ENCODE data around the gene EVI2B. TPM values are rescaled to one million over a fixed set of nuclear protein-coding genes. Genes with fewer than 3 reads are reported as not detected.

EVI2B gene
- total and polyA plus RNA-seq, 2 of the 4 experiments (the other 2 are of a cell fraction) = under 0.01 to 0.17 TPM

DNA sequence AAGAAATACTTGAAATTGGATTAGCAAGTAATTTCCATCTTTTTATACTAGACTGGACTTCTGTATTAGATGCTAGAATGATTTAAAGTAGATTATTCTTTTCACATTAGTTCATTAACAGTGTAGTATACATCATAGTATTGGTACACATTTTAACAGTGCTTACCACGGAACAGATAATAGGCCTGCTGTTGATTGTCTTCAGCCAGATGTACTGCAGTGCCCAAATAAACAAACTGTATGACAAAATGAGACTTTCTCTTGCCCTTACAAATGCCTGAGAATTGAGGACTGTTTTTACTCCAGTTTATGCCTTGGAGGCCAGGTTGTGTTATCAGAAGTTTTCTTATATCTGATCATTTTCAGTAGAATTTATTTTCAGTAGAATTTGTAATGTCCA lies 6.9 kb upstream of the EVI2B start:
- BruUV-seq (replicated peaks) = no TSS peak
- H3K18ac ChIP-seq (ENCODE audit: low read depth, low read length) = 0 out of 2 replicates have a peak overlapping the region, but pooled peaks have one; percentile 14
- H3K14ac ChIP-seq (replicated peaks; ENCODE audit: low read depth, low read length) = no peak overlapping the region
- H4K8ac ChIP-seq (ENCODE audit: low read depth in 2 of 2, low read length in 2 of 2) = no peak overlapping the region
- H2AK9ac ChIP-seq (replicated peaks; ENCODE audit: low read depth, low read length, poor library complexity) = no peak overlapping the region
- H3K36me3 ChIP-seq (ENCODE audit: control insufficient read depth, insufficient read depth, low read length) = peaks cover 1% of the 10 kb centered on the region
- H3K79me1 ChIP-seq (ENCODE audit: low read depth in 1 of 2, low read length in 2 of 2) = peaks cover 5 to 32% of the 10 kb centered on the region in 2 experiments; a peak in 3 of 4 replicates
- H4K91ac ChIP-seq (ENCODE audit: insufficient read depth, low read depth, low read length) = no peak overlapping the region
- intact Hi-C loops (cut with micrococcal nuclease) (no loop called here), dilution Hi-C loops (cut with HindIII; ENCODE audit: low sequenced_read_pairs, unreplicated experiment) (no loop called here), in situ Hi-C loops (cut with MboI; ENCODE audit: low sequenced_read_pairs) (no loop called here)
- DNase-seq (peak; percentile 37), ATAC-seq (ENCODE audit: low read depth) (no peak; the same call in 1 of the 2 replicates)
- ChIA-PET CTCF (no interaction called here), POLR2A (ENCODE audit: unreplicated experiment) (no interaction called here)
- no peak overlapping the region for H3K23ac ChIP-seq (ENCODE audit: low read depth, low read length)
- no peak overlapping the region for H3K4me3 ChIP-seq (ENCODE audit: insufficient read depth, low read depth, low read length)
- no peak overlapping the region; the same call in 1 of the 2 replicates for H3K4ac ChIP-seq (ENCODE audit: low read depth, low read length)
- H3K4me1 ChIP-seq (ENCODE audit: control insufficient read depth, insufficient read depth, low read length) = peaks cover 3% of the 10 kb centered on the region
- H2AFZ ChIP-seq (replicated peaks; ENCODE audit: low read length, poor library complexity) = no peak overlapping the region
- peak overlapping the region; percentile 2; the same call in 1 of the 2 replicates for H2BK20ac ChIP-seq (ENCODE audit: low read depth, low read length)
- H3K9me3 ChIP-seq (ENCODE audit: control insufficient read depth, insufficient read depth, low read length) = no peaks in the 10 kb centered on the region
- no peak overlapping the region for H2AK5ac ChIP-seq (ENCODE audit: low read depth, low read length)
- no peaks in the 10 kb centered on the region for H4K20me1 ChIP-seq (ENCODE audit: insufficient read depth, low read length)
- WGBS, 2 experiments (ENCODE audit: extremely low coverage in 2 of 2, insufficient read length in 1 of 2) = no CpG with 5 or more reads among the region's 1 CpG
- no peak overlapping the region; the same call in 1 of the 2 replicates for H3K4me2 ChIP-seq (ENCODE audit: low read depth, low read length)
- peak overlapping the region; percentile 41 for H2BK5ac ChIP-seq (ENCODE audit: low read depth, low read length, poor library complexity, severe bottlenecking)
- H3K9ac ChIP-seq (ENCODE audit: low read depth, low read length) = no peak overlapping the region
- H3K27me3 ChIP-seq (ENCODE audit: control insufficient read depth, insufficient read depth, low read length) = no peaks in the 10 kb centered on the region
- no peak overlapping the region for H3K27ac ChIP-seq (ENCODE audit: insufficient read depth, low read length)
- H4K5ac ChIP-seq (ENCODE audit: low read depth, low read length) = no peak overlapping the region
- H2BK15ac ChIP-seq (ENCODE audit: low read depth, low read length) = no peak overlapping the region
- no peak overlapping the region for H3K56ac ChIP-seq (ENCODE audit: extremely low read depth, insufficient read depth, low read length)
- H3K9me1 ChIP-seq (ENCODE audit: insufficient read depth, low read length) = no peaks in the 10 kb centered on the region
- TF ChIP-seq RAD21 (IDR thresholded peaks at IDR 0.05; ENCODE audit: low read length) (no peak), CEBPB (IDR thresholded peaks at IDR 0.05; ENCODE audit: low read depth, low read length) (no peak), RCOR1 (IDR thresholded peaks at IDR 0.05; ENCODE audit: insufficient replicate concordance, low read length) (no peak), MAZ (IDR thresholded peaks at IDR 0.05; ENCODE audit: borderline replicate concordance, low read depth, low read length) (no peak), MAFK (IDR thresholded peaks at IDR 0.05; ENCODE audit: low read depth, low read length) (no peak), POLR2A (IDR thresholded peaks at IDR 0.05; ENCODE audit: low read depth, low read length) (no peak), RFX5 (IDR thresholded peaks at IDR 0.05; ENCODE audit: low read depth, low read length) (no peak), MXI1 (IDR thresholded peaks at IDR 0.05; ENCODE audit: borderline replicate concordance, low read depth, low read length) (no peak), NFE2L2 (IDR thresholded peaks at IDR 0.05; ENCODE audit: low read depth, low read length) (no peak), CHD1 (IDR thresholded peaks at IDR 0.05; ENCODE audit: low read depth, low read length) (no peak), BHLHE40 (IDR thresholded peaks at IDR 0.05; ENCODE audit: low read depth, low read length) (no peak), FOS (IDR thresholded peaks at IDR 0.05; ENCODE audit: low read depth, low read length) (no peak), SMC3 (IDR thresholded peaks at IDR 0.05; ENCODE audit: low read depth, low read length) (no peak)
- TF ChIP-seq, protein P1, sequence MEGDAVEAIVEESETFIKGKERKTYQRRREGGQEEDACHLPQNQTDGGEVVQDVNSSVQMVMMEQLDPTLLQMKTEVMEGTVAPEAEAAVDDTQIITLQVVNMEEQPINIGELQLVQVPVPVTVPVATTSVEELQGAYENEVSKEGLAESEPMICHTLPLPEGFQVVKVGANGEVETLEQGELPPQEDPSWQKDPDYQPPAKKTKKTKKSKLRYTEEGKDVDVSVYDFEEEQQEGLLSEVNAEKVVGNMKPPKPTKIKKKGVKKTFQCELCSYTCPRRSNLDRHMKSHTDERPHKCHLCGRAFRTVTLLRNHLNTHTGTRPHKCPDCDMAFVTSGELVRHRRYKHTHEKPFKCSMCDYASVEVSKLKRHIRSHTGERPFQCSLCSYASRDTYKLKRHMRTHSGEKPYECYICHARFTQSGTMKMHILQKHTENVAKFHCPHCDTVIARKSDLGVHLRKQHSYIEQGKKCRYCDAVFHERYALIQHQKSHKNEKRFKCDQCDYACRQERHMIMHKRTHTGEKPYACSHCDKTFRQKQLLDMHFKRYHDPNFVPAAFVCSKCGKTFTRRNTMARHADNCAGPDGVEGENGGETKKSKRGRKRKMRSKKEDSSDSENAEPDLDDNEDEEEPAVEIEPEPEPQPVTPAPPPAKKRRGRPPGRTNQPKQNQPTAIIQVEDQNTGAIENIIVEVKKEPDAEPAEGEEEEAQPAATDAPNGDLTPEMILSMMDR (conservative IDR thresholded peaks at IDR 0.05; ENCODE audit: low read depth, low read length) = no peak
- TF ChIP-seq, protein P2, sequence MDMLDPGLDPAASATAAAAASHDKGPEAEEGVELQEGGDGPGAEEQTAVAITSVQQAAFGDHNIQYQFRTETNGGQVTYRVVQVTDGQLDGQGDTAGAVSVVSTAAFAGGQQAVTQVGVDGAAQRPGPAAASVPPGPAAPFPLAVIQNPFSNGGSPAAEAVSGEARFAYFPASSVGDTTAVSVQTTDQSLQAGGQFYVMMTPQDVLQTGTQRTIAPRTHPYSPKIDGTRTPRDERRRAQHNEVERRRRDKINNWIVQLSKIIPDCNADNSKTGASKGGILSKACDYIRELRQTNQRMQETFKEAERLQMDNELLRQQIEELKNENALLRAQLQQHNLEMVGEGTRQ (IDR thresholded peaks at IDR 0.05; ENCODE audit: low read depth, low read length) = no peak
- TF ChIP-seq, protein P3, sequence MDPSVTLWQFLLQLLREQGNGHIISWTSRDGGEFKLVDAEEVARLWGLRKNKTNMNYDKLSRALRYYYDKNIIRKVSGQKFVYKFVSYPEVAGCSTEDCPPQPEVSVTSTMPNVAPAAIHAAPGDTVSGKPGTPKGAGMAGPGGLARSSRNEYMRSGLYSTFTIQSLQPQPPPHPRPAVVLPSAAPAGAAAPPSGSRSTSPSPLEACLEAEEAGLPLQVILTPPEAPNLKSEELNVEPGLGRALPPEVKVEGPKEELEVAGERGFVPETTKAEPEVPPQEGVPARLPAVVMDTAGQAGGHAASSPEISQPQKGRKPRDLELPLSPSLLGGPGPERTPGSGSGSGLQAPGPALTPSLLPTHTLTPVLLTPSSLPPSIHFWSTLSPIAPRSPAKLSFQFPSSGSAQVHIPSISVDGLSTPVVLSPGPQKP (IDR thresholded peaks at IDR 0.05; ENCODE audit: borderline replicate concordance, low read depth, low read length) = no peak
- no peak overlapping the region for H2BK120ac ChIP-seq (ENCODE audit: low read depth, low read length)
